GM06990 (cell line): ENCODE measurements around the gene SHISA6.
"Not testable (repeated sequence)": the region's sequence is repeated elsewhere in the genome, so short reads cannot be mapped to it uniquely, and the experiment has no call there.

ENCODE experiments used
- DNase-seq: peaks from one replicate; pipeline ENCODE4 v3.0.0-alpha.2; 2011; ENCODE audit not compliant: insufficient read length; ENCODE audit errors: extremely low read depth
- H3K27me3 ChIP-seq: replicated peaks from 2 replicates; pipeline ENCODE4 v1.6.0; 2011; ENCODE audit warnings: low read length; ENCODE audit not compliant: control insufficient read depth, insufficient read depth
- H3K36me3 ChIP-seq: 2 replicates; pipeline ENCODE4 v1.5.1; 2011; ENCODE audit warnings: low read length; ENCODE audit not compliant: control insufficient read depth, insufficient read depth
- H3K4me3 ChIP-seq: replicated peaks from 2 replicates; pipeline ENCODE4 v1.5.1; 2011; ENCODE audit warnings: low read depth, mild to moderate bottlenecking, control low read depth, low read length
- CTCF ChIP-seq: IDR thresholded peaks from 2 replicates; pipeline ENCODE4 v1.5.1; 2011; ENCODE audit warnings: low read length, control low read depth, mild to moderate bottlenecking, inconsistent platforms; ENCODE audit not compliant: insufficient read depth, poor library complexity, severe bottlenecking

The SHISA6 gene

GRCh38 chr17:11309850-11310249 lies 68.8 kb downstream of the SHISA6 start:
- H3K27me3 ChIP-seq = no peaks in the 10 kb centered on the region
- no peak for DNase-seq
- no peak for TF ChIP-seq CTCF
- no peaks in the 10 kb centered on the region for H3K36me3 ChIP-seq
- no peak overlapping the region for H3K4me3 ChIP-seq

- not testable (repeated sequence) for H3K36me3 ChIP-seq, H3K27me3 ChIP-seq, H3K4me3 ChIP-seq, DNase-seq
These were observed 75.4 kb downstream of the SHISA6 start for GRCh38 chr17:11316451-11316850.

GRCh38 chr17:11318207-11318606 lies 77.2 kb downstream of the SHISA6 start:
- Histone ChIP-seq H3K36me3 (no peaks in the 10 kb centered on the region), H3K4me3 (no peak overlapping the region), H3K27me3 (no peaks in the 10 kb centered on the region)
- TF ChIP-seq CTCF = no peak
- no peak for DNase-seq

- TF ChIP-seq CTCF = no peak
- no peak for DNase-seq
- H3K36me3 ChIP-seq = no peaks in the 10 kb centered on the region
- no peak overlapping the region for H3K4me3 ChIP-seq
- no peaks in the 10 kb centered on the region for H3K27me3 ChIP-seq
These were observed 78.9 kb downstream of the SHISA6 start for GRCh38 chr17:11319894-11320293.

DNA sequence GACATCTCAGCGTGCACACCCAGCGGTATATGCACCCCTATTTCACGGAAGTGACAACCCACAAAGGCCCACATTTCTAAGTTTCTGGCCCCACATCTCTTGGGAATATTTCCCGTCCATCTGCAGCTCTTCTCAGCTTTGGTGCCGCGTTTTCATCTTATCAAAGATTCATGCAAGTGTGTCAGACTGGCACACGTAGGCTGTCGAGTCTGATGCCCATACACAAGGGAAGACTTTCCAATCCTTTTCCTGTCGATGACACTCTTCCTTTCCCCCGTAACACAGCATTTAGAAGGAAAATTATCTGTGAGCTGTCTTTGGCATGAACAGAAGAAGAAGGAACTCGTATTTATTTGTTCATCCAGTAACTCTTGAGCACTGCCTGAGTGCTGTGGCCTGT lies 83.0 kb downstream of the SHISA6 start:
- H3K4me3 ChIP-seq = no peak overlapping the region
- no peaks in the 10 kb centered on the region for H3K27me3 ChIP-seq
- H3K36me3 ChIP-seq = no peaks in the 10 kb centered on the region
- TF ChIP-seq CTCF = no peak
- DNase-seq = no peak

DNA sequence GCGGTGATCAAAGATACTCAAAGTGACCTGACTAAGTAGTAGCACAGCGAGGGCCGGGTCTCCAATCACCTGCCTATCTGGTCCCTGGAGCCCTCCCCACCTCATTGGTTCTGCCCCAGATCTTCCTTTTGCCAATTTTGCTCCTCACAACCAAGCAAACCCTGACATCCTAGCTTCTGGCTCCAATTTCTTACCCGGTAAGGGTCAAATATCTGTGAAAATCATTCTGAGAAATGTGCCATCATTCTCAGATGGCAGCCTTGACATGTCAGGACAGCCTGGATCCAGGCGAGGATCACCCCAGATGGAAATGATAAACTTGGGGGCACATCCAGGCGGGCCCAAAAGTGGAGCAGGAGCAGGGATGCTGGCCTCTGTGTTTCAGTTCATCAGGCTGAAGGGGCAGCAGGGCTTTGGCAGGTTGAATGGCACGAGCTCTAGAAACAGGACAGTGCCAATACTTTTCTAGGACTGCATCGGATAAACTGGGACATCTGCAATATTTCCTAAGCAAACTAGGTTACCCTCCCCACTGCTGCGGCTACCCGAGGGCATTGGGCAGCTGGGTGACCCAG lies 83.9 kb downstream of the SHISA6 start:
- Histone ChIP-seq H3K27me3 (no peaks in the 10 kb centered on the region), H3K36me3 (no peaks in the 10 kb centered on the region), H3K4me3 (no peak overlapping the region)
- no peak for DNase-seq
- no peak for TF ChIP-seq CTCF
